Stomach smooth muscle (tissue), 2 donors: ENCODE data around the gene UNC13B.
"Not testable (repeated sequence)": the region's sequence is repeated elsewhere in the genome, so short reads cannot be mapped to it uniquely, and the experiment has no call there.

Experiments used
- H3K27ac ChIP-seq: one replicate; pipeline ENCODE4 v1.7.0; 2013; ENCODE audit warnings: mild to moderate bottlenecking, low read length, inconsistent platforms
- H3K27me3 ChIP-seq, 2 donors: one replicate each; pipeline ENCODE4 v1.7.0; 2013; ENCODE audit warnings: low read length in 2 of 2; ENCODE audit not compliant: insufficient read depth in 2 of 2, control insufficient read depth in 1 of 2
- H3K36me3 ChIP-seq, 2 donors: one replicate each; pipeline ENCODE4 v1.7.0; 2013; ENCODE audit warnings: low read length in 2 of 2; ENCODE audit not compliant: control insufficient read depth in 2 of 2, insufficient read depth in 2 of 2
- H3K4me1 ChIP-seq: one replicate; pipeline ENCODE4 v1.7.0; 2013; ENCODE audit warnings: low read length; ENCODE audit not compliant: control insufficient read depth, insufficient read depth
- H3K4me3 ChIP-seq, 2 donors: one replicate each; pipeline ENCODE4 v1.7.0; 2013; ENCODE audit warnings: low read length in 2 of 2
- H3K9ac ChIP-seq, 2 donors: one replicate each; pipeline ENCODE4 v1.7.0; 2013; ENCODE audit warnings: low read length in 2 of 2, mild to moderate bottlenecking in 1 of 2
- H3K9me3 ChIP-seq, 2 donors: one replicate each; pipeline ENCODE4 v1.7.0; 2013; ENCODE audit warnings: low read length in 2 of 2; ENCODE audit not compliant: control insufficient read depth in 2 of 2
- donor health status: healthy.
- donor health status: Pancreatic carcinoma.

Gene UNC13B

DNA sequence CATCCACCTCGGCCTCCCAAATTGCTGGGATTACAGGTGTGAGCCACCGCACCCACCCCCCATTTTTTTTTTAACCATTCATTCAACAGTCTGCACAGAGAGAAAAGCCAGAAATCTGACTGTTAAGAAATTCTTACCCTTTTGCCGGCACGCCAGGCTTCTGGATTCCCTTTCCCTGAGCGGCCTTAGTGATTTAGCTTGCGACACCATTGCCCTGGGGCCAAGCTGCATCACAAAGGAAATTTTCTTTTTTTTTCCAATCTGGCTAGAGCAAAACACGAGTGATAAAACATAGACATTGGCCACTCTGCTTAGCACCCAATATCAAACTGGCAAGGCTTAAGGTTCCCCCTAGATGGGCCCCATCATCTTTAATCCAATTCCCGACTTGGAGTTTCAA lies 24.9 kb upstream of the UNC13B start:
- H3K4me1 ChIP-seq: no peaks in the 10 kb centered on the region
- no peaks in the 10 kb centered on the region for H3K36me3 ChIP-seq
- no peak overlapping the region for H3K9ac ChIP-seq
- no peaks in the 10 kb centered on the region for H3K27me3 ChIP-seq
- H3K9me3 ChIP-seq: peaks cover 4 to 7% of the 10 kb centered on the region in 2 donors
- no peak overlapping the region for H3K27ac ChIP-seq
- no peak overlapping the region for H3K4me3 ChIP-seq

GRCh38 chr9:35140093-35140492 lies 21.7 kb upstream of the UNC13B start:
- Histone ChIP-seq H3K9me3 (peaks cover 14 to 15% of the 10 kb centered on the region in 2 donors), H3K36me3 (no peaks in the 10 kb centered on the region), H3K27me3 (no peaks in the 10 kb centered on the region), H3K4me3 (no peak overlapping the region), H3K27ac (no peak overlapping the region), H3K9ac (no peak overlapping the region), H3K4me1 (no peaks in the 10 kb centered on the region)

- Histone ChIP-seq H3K4me1 (no peaks in the 10 kb centered on the region), H3K27me3 (no peaks in the 10 kb centered on the region), H3K9ac (no peak overlapping the region), H3K27ac (no peak overlapping the region), H3K36me3 (no peaks in the 10 kb centered on the region), H3K9me3 (peaks cover 14 to 15% of the 10 kb centered on the region in 2 donors), H3K4me3 (no peak overlapping the region)
These were observed 19.8 kb upstream of the UNC13B start for GRCh38 chr9:35142037-35142436.

DNA sequence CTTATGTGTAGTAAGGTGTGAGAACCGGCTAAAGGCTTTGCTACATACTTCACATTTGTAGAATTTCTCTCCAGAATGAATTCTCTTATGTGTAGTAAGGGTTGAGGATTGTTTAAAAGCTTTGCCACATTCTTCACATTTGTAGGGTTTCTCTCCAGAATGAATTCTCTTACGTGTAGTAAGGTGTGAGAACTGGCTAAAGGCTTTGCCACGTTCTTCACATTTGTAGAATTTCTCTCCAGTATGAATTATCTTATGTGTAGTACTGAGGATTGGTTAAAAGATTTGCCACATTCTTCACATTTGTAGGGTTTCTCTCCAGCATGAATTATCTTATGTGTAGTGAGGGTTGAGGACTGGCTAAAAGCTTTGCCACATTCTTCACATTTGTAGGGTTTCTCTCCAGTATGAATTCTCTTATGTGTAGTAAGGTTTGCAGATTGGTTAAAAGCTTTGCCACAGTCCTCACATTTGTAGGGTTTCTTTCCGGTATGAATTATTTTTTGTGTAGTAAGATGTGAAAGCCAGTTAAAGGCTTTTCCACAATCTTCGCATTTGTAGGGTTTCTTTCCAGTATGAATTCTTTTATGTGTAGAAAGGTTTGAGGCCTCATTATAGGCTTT lies 13.8 kb upstream of the UNC13B start:
- not testable (repeated sequence) for H3K4me1 ChIP-seq, H3K4me3 ChIP-seq, H3K27me3 ChIP-seq, H3K27ac ChIP-seq, H3K9ac ChIP-seq, H3K36me3 ChIP-seq, H3K9me3 ChIP-seq

GRCh38 chr9:35152926-35153325 lies 8.9 kb upstream of the UNC13B start:
- Histone ChIP-seq H3K9me3 (no peaks in the 10 kb centered on the region), H3K4me3 (no peak overlapping the region), H3K27me3 (no peaks in the 10 kb centered on the region), H3K4me1 (no peaks in the 10 kb centered on the region), H3K27ac (no peak overlapping the region), H3K36me3 (no peaks in the 10 kb centered on the region), H3K9ac (no peak overlapping the region)

- H3K9me3 ChIP-seq: no peaks in the 10 kb centered on the region
- no peak overlapping the region for H3K27ac ChIP-seq
- H3K9ac ChIP-seq: no peak overlapping the region
These were observed 5.0 kb upstream of the UNC13B start for GRCh38 chr9:35156781-35157180.

GRCh38 chr9:35157836-35158235 lies 4.0 kb upstream of the UNC13B start:
- H3K27ac ChIP-seq, H3K27me3 ChIP-seq, H3K4me3 ChIP-seq, H3K9me3 ChIP-seq, H3K9ac ChIP-seq, H3K4me1 ChIP-seq, H3K36me3 ChIP-seq: not testable (repeated sequence)

More at GRCh38 chr9:35156781-35157180, 5.0 kb upstream of the UNC13B start:
- Histone ChIP-seq H3K27me3 (no peaks in the 10 kb centered on the region), H3K4me3 (no peak overlapping the region), H3K36me3 (no peaks in the 10 kb centered on the region), H3K4me1 (no peaks in the 10 kb centered on the region)

GRCh38 chr9:35158501-35159280 lies 3.1 kb upstream of the UNC13B start:
- Histone ChIP-seq H3K4me3 (no peak overlapping the region), H3K27me3 (no peaks in the 10 kb centered on the region), H3K27ac (no peak overlapping the region), H3K4me1 (no peaks in the 10 kb centered on the region), H3K9me3 (no peaks in the 10 kb centered on the region), H3K36me3 (no peaks in the 10 kb centered on the region), H3K9ac (no peak overlapping the region)

DNA sequence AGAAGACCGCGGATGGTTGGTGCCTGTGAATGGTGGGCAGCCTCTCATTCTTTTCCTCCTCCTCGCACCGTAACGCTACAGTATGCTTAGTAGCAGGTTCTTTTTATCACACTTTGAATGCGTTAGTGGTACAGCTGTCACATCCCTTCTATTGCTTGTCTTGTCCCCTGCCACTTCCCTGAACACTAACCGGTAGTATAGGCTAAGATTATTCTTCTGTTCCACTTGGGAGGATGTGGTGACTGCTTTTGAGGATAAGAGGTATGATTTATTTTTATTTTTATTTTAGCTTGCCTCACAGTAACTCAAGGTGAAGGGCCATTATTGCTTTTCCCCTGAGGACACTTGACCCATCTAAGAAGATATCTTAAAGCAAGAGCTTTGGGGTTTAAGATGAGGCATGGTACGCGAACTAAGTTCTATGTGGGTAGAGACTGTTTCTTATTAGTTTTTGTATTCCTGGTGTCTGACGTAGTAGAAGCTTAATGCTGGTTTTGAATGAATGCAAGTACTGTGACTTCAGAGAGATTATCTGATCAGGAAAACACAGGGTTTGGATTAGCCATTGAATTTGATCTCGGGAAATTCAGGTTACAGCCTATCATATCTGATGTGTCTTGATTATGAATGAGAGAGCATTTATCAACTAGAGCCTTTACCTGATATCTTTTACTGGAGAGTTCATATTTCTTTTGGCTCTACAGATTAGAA lies 951 bp downstream of the UNC13B start:
- Histone ChIP-seq H3K4me3 (peak overlapping the region; percentile 92 to 94), H3K27me3 (no peaks in the 10 kb centered on the region), H3K36me3 (no peaks in the 10 kb centered on the region), H3K9me3 (no peaks in the 10 kb centered on the region), H3K27ac (peak overlapping the region; percentile 89), H3K4me1 (no peaks in the 10 kb centered on the region), H3K9ac (peak overlapping the region; percentile 80 to 89)

DNA sequence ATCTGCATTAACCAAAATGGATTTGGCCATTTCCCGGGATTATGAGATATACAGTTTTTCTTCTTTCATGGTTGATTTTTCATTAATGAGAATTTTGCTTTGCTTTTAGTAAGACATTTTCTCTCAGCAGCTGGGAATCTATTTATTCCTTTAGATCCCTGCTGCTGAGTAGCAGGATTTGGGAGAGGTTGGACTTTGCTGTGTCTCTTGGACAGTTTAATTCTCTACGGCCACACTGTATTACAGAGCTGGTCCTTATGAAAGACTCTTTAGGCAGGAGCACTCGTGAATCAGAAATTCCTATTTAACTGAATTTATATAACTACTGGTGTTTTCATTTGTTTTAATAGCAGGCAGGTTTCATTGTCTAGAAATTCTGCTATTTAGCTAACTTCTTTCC lies 1.6 kb downstream of the UNC13B start:
- H3K9ac ChIP-seq: peak overlapping the region in 1 of 2 donors; percentile 80

More for the DNA sequence above, 1.6 kb downstream of the UNC13B start:
- H3K36me3 ChIP-seq: no peaks in the 10 kb centered on the region
- H3K4me3 ChIP-seq: peak overlapping the region in 1 of 2 donors; percentile 92
- H3K27ac ChIP-seq: no peak overlapping the region
- H3K4me1 ChIP-seq: no peaks in the 10 kb centered on the region
- H3K27me3 ChIP-seq: no peaks in the 10 kb centered on the region
- H3K9me3 ChIP-seq: no peaks in the 10 kb centered on the region
